GM19025 (cell line): ENCODE measurements around the gene PAPSS1.

Experiments
- ATAC-seq: cut with Tn5 transposase; IDR thresholded peaks from one replicate; pipeline ENCODE4 v1.9.1; 2021; ENCODE audit warnings: mild to moderate bottlenecking, low read depth, moderate library complexity; ENCODE audit not compliant: unreplicated experiment

Gene PAPSS1

DNA sequence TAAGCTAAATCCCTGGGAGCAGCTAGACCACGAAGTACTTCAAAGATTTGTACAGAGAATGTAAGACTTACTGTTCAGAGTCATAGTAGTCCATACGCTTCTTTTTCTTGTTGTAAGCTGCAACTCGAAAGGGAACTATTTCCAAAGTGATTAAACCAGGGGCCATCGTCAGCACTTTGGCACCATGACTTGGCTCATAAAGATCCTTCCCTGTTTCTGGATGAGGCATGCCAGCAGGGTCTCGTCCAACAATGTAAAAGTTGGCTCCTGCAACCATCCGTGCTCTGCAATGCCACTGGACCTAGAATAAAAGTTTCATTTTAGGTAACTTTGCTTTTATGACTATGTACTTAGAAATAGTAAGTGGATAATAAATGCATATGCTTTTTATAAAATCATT is 88.5 kb downstream of the PAPSS1 start:
- no peak for ATAC-seq

DNA sequence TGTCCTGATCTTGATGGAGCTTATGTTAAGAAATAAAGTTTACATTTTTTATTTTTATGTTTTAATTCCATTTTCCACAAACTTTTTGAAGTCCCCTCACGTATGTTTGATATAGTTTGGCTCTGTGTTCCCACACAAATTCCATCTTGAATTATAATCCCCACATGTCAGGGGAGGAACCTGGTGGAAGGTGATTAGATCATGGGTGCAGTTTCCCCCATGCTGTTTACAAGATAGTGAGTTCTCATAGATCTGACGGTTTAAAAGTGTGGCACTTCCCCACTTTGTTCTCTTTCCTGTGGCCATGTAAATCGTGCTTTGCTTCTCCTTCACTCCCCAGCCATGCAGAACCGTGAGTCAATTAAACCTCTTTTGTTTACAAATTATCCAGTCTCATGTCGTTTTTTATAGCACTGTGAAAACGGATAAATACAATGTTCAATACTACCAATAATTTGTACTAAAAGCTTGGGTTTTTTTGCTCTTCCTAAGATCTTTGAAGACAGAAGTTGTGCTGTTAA is 89.8 kb downstream of the PAPSS1 start:
- ATAC-seq, result no peak

DNA sequence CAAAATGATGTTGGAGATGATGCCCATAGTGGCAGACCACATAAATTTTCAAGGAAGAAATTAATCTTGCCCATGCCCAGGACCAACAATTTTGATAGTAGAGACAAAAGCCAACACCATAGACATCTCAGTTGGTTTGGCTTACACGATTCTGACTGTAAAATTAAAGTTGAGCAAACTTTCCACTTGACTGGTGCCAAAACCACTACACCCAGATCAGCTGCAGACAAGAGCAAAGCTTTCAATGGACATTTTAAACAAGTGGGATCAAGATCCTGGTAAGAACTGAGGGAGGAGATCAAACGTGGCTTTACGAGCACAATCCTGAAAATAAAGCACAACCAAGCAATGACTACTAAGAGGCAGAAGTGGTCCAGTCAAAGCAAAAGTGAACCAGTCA is 90.7 kb downstream of the PAPSS1 start:
- no peak for ATAC-seq

DNA sequence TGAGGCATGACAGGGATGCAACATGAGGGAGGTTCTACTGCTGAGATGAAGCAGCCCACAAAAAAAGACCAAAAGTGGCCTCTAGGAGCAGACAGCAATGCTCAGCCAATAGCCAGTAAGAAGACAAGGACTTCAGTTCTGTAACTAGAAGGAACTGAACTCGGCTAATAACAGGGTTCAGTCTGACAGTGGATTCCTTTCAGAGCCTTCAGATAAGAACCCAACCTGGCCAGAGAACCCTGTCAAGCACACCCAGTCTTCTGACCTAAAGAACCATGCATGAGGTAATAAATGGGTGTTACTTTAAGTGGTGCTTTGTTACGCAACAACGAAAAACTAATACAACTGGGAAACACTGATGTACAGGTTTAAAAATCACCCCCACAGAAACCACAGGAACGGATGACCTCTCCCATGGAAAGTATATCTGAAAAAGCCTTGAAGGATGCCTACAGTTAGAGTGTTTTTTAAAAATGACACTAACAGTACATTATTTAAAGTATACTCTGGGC is 94.6 kb downstream of the PAPSS1 start:
- no peak for ATAC-seq

DNA sequence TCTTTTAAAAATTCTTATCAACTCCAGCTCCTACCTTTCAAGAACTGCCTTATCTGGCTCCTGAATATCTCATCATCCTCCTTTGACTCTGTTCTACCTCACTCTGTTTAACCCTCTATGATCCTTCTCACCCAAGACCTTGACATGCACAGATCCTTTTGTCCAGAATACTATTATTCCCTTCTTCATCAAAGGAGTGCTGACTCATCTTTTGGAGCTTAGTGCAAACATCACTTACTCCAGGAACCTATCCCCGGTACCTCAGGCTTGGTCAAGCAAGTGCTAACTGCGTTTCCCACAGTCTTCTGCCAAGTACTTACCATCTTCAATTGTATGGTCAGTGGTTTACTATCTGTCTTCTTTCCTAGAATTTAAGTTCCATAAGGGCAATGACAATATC is 96.0 kb downstream of the PAPSS1 start:
- ATAC-seq, result no peak

DNA sequence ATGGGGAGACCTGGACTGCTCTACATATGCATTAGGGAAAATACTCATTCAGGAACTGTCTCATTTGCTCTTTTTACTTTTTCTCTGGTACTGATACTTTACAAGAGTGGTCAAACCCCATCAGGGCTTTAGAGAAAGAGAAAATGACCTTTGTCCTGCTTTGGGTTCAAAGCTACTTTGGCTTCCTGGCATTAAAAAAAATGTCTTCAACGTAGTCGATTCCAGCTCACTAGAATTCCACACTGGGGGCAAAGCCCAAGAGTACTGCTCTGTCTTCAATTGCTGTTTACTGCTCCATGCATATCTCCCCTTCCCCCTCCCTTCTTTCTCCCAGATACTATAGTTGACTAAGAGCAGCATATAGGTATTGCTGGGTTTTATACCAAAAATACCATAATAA is 98.0 kb downstream of the PAPSS1 start:
- ATAC-seq, result no peak

DNA sequence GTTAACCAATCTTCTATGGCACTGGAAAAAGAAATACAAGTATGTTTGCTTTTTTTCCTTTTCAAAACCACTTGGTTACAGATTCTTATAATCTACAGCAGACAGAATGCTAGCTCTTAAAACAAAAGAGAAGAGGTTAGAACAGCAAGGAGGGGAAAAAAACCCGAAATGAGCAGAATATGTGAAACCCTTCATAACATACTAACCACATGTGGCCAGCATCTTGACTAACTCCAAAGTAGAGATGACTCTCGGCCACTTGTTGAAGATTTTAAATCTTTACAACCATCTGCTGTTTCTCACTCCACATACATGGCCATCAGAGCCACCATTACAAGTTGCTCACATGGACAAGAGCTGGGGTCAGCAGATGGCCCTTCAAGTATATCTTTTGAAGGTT is 100.3 kb downstream of the PAPSS1 start:
- no peak for ATAC-seq

DNA sequence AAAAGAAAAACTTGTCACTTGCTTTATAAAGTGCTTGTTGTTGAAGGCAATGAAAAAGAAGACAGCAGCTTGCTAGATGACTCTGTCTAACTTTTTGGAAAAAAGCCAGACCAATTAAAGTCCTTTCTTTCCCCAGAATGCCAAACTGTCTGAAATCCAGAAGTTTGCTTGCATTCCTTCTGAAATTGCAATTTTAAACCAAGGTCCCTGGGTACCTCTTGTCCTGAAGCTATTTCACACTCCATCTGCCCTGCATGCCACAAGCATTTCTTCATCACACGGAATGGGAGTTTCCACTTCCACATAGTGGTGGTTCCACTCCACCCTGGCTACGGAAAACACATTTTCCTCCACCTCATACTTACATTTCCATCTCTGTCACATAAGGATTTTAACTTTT is 101.0 kb downstream of the PAPSS1 start:
- ATAC-seq, result no peak

DNA sequence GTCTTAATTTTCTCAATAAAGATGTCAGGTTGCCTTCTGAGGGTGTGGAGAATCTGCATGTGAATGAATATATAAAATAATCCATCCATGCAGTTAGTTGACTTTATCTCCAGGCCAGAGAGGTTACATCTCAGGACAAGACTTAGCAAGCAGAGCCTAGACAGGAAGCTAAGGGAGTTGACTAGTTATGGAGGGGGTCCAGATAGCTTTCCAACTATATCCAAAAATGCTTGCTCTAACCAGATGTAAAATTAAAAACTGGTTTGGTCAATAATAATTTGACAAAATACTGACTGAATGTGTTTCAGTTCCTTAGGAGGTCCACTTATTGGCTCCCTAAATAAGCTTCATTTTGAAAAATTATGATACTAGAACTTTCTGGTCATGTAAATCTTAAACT is 101.4 kb downstream of the PAPSS1 start:
- no peak for ATAC-seq

DNA sequence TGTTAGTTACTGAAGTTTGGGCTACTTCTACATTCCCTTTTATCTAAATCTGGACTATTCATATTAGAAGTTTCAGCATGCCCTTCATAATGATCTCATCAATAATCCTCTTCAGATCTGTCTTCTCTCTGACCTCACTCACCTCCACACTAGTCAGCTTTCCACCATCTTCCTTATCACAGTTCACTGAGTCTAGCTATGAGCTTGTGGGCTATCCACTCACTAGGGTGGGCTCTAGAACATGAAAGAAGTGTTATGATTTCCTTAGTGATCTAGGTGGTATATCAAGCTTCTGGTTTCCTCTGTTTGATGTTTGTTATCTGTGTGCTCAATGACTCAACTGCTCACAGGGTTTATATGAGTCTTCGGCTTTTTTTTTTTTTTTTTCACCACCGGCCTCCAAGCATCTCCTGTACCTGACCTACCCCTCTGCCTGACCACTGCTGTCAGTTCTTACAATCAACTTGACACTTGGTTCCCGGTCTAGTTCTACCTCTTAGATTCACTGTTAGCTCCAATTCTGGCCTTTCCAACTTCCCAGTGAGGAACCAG is 103.1 kb downstream of the PAPSS1 start:
- ATAC-seq, result no peak

DNA sequence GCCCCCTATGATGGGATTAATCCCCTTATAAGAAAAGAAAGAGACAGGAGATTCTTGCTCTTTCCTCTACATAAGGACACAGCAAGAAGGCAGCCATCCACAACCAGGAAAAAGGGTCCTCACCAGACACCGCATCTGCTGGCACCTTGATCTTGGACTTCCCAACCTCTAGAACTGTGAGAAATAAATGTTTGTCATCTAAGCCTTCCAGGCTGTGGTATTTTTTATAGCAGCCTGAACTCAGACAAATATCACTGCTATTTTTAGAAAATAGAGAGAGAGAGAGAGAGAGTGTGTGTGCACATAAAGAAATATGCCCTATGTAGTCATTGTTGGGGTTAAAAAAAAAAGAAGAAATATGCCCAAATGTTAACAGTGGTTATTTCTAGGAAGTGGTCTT is 104.2 kb downstream of the PAPSS1 start:
- ATAC-seq, result no peak

DNA sequence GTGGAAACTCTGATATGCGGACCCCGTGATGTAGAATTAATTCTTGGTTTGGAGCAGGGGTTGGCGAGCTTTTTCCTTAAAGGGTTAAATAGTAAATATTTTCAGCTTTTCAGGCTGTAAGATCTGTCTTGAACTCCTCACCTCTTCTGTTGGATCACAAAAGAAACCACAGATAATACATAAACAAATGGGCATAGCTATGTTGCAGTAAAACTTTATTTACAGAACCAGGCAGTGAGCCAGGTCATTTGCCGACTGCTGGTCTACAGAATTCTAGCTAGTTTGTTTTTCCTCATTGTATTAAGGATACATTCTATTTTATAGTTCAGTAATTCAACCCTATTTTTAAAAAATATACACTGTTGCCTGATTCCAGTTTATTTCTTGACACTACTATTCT is 116.6 kb downstream of the PAPSS1 start:
- no peak for ATAC-seq

DNA sequence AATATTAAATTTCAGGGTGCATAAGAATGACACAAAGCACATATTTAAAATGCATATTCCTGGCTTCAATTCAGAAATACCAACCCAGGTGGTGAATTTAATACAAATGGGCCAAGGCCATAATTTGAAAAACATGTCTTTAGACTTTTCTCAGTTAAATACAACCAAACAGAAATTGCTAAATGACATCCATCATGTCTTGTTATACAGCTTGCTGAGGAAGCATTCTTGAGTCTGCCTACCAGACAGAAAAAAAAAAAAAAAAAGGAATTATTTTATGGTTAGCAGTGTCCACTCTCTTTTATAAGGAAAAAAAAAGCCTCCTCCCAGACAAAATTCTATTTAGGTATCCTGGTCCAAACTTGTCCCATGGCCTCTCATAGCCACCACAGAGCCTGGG is 119.1 kb downstream of the PAPSS1 start:
- ATAC-seq, result no peak

DNA sequence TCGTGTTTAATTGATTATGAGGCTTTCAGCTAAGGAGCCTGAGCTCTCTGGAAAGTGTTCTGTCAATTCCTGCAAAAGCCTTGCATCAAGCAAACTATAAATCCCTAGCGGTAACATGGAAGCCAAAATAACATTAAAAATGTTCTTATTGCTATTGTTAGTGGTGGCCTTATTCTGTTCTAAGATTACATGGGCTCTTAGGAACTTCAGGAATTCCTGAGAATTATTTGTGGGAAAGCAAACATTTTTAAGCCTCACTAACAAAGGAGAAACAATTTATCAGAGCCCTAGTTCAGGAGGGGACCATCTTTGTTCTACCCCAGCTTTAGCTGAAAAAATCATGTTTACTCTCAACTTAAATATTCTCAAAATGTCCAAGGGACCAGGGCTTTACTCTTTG is 119.6 kb downstream of the PAPSS1 start:
- no peak for ATAC-seq

DNA sequence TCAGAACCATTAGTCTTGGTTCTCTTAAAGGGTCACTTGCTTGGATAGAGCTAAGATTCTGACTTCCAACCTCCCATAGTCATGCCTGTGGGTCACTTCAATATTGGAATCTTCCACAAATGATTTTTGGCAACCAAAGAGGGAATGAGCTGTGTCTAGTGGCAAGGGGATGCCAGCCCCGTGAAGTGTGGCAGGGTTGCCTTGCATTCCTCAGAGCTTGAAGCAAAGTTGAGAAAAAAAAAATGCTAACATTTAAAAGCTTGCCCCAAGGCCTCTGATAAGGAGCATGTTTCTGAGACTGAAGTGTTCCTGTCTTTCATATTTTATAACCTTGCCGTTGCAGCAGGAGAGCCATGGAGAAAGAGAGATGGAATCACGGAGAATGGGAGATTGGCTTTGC is 120.2 kb downstream of the PAPSS1 start:
- no peak for ATAC-seq

DNA sequence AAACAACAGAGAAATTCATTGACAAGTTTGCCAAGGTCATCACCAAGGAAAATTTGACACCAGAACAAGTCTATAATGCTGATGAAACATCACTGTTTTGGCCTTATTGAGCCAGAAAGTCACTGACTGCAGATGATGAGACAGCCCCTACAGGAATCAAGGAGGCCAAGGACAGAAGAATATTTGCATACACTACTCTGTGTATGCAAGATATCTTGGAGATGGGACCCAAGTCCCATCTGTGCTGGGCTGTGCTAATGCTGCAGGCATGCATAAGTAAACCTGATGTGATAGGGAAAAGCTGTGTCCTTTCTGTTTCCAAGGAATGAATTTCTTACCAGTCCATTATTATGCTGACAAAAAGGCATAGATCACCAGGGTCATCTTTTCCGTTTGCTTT is 126.8 kb downstream of the PAPSS1 start:
- ATAC-seq, result no peak

DNA sequence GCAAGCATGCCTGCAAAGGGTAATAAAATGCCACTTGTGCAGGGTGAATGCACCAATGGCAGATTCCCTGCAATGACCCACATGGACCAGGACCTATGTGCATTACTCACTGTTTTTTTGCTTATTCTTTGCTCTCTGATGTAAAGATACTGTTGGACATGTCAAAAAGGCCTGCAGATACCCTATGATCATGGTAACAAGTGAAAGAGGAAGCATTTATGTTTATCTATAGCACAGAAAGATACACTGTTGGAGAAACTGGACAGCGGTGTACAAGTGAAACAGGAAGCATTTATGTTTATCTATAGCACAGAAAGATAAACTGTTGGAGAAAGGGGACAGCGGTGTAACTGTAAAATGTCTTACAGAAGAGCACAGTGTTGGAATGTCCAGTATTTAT is 127.5 kb downstream of the PAPSS1 start:
- peak; percentile 67 for ATAC-seq

DNA sequence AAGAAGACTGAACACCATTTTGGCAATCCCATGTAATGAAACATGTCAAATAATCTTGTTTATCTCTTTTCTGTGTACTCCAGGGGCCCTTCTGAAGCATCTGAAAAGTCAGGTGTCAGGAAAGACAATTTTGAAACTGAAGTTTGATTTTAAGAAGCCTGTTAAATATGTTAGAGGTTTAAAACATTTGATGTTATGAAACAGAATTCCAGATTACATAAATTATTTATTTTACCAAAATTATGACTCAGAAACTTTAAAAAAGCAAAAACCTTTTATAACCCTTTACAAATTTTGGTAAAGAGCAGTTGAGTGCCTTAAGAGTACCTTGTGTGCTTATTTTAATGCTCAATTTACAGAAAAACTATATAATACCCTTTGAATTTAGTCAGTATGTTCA is 130.8 kb downstream of the PAPSS1 start:
- no peak for ATAC-seq

DNA sequence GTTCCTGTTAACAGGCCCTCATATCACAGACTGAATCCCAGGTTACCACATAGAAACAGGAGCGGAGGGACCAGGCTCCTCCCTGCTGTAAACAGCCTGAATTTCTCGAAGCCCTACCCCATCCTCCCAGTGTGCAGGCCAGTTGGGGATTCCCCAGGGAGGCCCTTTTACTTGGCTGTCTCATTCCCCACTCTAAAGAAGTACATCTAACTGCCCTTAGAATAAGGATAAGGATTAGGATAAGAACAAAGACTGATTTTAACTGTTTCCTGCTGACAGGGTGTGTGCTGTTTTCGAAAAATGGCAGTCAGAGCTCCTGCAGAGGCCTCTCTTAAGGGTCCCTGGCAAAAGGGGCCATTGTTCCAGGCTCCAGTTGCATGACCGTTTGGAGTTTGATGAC is 133.7 kb downstream of the PAPSS1 start:
- no peak for ATAC-seq

DNA sequence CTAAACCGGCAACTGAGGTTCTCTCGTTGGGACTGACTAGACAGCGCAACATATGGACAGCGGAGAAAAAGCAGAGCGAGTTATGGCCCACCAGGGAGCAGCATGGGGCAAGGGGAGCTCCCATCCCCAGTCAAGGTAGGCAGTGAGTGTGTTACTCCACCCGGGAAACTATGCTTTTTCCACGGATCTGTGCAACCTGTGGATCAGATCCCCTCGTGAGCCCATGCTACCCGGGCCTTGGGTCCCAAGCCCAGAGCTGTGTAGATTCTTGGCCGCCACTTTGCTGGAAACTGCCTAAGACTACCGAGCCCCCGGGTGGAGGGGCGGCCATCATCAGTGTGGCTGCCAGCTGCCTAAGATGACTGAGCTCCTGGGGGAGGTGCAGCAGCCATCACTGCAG is 140.9 kb downstream of the PAPSS1 start:
- ATAC-seq, result no peak

DNA sequence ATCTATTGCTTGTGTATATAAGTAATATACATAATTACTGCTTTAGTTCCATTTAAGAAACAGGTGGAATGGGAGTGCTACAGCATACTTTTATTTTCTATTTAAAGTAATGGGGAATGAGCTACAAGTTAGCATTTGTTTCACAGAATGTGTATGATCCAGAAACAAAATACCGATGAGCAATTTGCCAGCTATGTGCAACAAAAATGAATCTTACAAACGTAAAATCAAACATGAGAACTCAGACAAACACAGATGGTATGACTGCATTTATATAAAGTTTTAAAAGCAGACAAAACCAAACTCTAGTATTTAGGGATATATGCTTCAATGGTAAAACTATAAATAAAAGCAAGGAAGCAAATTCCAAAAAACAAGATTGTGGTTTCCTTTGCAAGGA is 141.7 kb downstream of the PAPSS1 start:
- ATAC-seq, result no peak

DNA sequence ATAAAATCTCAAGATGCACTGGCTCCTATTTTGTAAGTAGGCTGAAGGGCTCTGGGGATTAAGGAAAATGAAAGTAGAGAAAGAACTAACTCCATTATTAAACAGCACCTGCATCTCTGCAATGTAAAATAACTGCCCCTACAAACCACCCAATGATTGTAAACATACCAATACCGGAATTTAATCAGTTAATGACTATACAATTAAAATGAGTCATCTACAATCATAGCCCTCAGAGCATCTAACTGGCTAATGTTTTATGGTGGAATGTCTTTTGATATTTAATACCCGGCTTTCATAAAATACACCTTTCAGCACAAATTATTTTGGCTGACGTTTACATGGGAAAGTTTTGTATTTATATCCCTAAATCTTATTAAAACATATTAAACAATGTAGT is 142.3 kb downstream of the PAPSS1 start:
- ATAC-seq, result no peak

DNA sequence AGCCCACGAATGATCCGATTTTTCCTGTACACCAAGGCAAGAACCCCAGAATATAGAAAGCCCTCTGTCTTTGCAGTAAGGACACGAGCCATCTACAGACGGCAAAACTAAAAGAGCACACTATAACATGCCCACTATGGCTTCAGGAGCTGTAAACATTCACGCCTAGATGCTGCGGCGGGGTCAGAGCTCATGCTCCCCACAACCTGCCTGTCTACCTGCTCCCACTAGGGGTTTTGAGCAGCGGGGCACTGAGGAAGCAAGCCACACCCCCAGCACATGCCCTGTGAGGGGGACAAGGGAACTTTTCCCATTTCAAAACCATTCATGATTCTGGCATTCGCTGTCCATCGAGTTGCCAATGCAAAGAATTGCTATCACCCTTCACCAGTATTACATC is 144.8 kb downstream of the PAPSS1 start:
- ATAC-seq, result no peak
